ENCODE measurements around the gene IGFBP4.

Gene IGFBP4

DNA sequence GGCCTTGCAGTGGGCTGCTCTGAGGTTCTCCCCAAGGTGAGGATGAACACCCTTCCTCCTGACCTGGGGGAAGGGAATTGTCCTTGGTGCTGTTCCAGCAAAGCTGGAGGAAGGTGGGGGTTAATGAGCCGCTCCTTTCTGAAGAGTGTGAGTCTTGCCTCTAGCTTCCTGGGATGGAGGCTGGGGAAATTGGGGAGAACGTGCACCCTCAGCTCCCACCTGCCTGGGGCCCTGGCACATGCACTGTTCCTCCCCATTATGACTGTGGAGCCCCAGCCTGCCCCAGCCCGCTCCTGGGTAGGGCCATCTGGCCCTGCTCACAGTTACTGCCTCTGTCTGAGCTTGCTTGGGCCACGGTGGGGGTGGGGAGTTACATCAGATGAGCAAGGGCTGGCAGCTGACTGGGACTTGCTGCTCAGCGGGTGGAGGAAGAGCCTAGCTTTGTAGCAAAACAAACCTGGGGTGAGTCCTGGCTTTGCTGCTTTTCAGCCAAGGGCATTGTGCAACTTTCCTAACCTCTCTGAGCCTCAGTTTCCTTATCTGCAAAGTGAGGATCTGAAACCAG, 47.1 kb downstream of the IGFBP4 start:
- DNase-seq (ENCODE audit: low read depth), result no peak
- in situ Hi-C loops (cut with HindIII; ENCODE audit: low sequenced_read_pairs), result no loop called here
- H3K4me3 ChIP-seq (ENCODE audit: low read depth, low read length), result no peak overlapping the region
- TF ChIP-seq, protein P1, sequence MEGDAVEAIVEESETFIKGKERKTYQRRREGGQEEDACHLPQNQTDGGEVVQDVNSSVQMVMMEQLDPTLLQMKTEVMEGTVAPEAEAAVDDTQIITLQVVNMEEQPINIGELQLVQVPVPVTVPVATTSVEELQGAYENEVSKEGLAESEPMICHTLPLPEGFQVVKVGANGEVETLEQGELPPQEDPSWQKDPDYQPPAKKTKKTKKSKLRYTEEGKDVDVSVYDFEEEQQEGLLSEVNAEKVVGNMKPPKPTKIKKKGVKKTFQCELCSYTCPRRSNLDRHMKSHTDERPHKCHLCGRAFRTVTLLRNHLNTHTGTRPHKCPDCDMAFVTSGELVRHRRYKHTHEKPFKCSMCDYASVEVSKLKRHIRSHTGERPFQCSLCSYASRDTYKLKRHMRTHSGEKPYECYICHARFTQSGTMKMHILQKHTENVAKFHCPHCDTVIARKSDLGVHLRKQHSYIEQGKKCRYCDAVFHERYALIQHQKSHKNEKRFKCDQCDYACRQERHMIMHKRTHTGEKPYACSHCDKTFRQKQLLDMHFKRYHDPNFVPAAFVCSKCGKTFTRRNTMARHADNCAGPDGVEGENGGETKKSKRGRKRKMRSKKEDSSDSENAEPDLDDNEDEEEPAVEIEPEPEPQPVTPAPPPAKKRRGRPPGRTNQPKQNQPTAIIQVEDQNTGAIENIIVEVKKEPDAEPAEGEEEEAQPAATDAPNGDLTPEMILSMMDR (IDR thresholded peaks at IDR 0.05; ENCODE audit: low read depth, low read length, missing control alignments), result no peak

DNA sequence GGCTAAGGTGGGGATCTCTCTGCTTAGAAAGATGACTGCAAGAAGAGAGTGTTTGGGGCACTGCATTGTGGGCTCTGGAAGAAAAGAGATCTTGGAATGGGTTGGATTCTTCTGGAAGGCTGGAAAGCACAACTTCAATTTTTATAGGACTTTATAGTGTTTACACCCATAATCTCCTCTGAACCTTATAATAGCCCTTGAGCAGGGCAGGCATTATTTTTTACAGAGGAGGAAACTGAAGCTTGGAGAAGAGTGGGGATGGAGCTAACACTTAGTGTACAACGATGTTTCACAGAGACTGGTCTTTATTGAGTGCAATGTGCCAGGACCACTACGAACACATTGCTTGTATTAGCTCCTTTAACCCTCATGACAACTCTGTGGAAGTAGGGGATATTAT, 47.7 kb downstream of the IGFBP4 start:
- in situ Hi-C loops (cut with HindIII; ENCODE audit: low sequenced_read_pairs), result no loop called here
- H3K4me3 ChIP-seq (ENCODE audit: low read depth, low read length), result no peak overlapping the region

DNA sequence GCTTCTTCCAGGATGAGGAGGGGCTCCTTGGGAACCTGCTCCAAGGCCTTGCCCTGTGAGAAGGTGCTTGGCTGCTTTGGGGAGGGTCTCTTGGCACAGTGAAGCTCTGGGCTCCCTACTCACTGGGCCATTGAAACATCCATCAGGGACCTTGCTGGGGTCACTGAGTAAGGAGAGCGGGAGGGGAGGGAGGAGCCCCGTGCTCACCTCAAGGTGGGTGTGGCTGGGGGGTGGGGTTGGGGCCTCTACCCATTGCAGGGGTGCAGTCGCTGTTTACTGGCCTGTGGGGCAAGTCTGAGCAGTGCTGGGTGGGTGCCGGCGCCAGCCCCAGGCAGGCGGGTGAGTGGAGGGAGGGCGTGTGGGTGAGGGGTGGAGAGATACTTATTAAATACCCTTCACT, 48.2 kb downstream of the IGFBP4 start:
- DNase-seq (ENCODE audit: low read depth), result no peak
- H3K4me3 ChIP-seq (ENCODE audit: low read depth, low read length), result no peak overlapping the region
- in situ Hi-C loops (cut with HindIII; ENCODE audit: low sequenced_read_pairs), result no loop called here
- TF ChIP-seq, protein P1 (IDR thresholded peaks at IDR 0.05; ENCODE audit: low read depth, low read length, missing control alignments), result no peak

More for the DNA sequence above, 47.7 kb downstream of the IGFBP4 start:
- TF ChIP-seq, protein P1 (IDR thresholded peaks at IDR 0.05; ENCODE audit: low read depth, low read length, missing control alignments), result no peak
- DNase-seq (ENCODE audit: low read depth), result no peak

DNA sequence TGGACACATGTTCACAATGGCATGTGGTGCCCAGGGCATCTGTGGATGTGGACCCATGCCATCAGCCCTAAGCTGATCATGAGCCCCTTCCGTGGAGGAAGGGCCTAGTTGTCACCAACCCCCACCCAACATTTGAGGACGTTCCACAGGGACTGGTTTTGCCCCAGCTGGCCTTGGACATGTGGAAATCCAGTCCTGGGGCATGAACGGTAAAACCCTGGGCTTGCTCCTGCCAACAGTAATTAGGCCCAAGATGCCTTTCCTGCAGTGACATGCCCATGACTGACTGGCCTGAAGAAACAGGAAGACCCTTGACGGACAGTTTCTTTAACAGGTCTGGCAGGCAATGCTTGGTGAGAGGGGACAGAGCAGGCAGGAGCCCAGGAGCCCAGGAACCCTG, 50.4 kb downstream of the IGFBP4 start:
- no peak for DNase-seq (ENCODE audit: low read depth)
- no peak overlapping the region for H3K4me3 ChIP-seq (ENCODE audit: low read depth, low read length)

DNA sequence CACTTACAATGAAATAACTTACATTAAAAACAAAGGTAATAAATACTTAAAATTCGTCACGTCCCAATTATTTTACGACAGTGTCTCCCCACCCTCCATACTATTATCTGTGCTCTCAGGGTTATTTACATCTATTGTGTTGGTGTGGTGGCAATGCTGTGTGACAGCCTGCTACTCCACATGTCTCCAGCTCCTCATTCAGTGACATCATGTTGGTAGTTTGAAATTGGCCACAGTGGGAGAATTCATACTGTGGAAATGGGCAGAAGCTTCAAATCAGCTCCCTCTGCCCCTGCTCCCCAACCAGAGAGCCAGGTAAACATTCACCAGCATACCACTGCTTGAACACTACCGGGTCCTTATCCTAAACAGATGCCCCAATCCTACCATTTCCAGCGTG, 51.9 kb downstream of the IGFBP4 start:
- no peak overlapping the region for H3K4me3 ChIP-seq (ENCODE audit: low read depth, low read length)
- TF ChIP-seq, protein P1 (IDR thresholded peaks at IDR 0.05; ENCODE audit: low read depth, low read length, missing control alignments), result no peak
- DNase-seq (ENCODE audit: low read depth), result no peak
- in situ Hi-C loops (cut with HindIII; ENCODE audit: low sequenced_read_pairs), result no loop called here

More for the DNA sequence above, 50.4 kb downstream of the IGFBP4 start:
- TF ChIP-seq, protein P1 (IDR thresholded peaks at IDR 0.05; ENCODE audit: low read depth, low read length, missing control alignments), result no peak
- in situ Hi-C loops (cut with HindIII; ENCODE audit: low sequenced_read_pairs), result no loop called here

DNA sequence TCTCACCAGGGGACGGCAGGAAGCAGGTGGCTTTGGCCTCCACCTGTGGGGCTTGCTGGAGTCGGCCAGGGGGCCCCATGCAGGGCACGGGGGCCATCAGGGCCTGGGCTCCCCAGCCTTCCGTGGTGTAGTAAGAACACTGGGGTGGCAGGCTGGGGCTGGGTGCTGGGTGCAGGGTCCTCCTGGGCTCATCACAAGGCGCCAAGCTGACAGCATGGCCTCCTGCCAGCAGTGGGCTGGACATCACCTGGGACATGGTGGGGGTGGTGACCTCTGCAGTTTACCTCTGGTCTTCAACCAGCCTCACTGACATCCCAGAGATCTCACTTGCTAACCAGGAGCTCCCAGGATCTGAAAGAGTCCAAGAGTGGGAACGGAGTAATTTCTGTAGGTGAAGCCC, 52.9 kb downstream of the IGFBP4 start:
- no peak for DNase-seq (ENCODE audit: low read depth)
- TF ChIP-seq, protein P1 (IDR thresholded peaks at IDR 0.05; ENCODE audit: low read depth, low read length, missing control alignments), result no peak
- in situ Hi-C loops (cut with HindIII; ENCODE audit: low sequenced_read_pairs), result no loop called here
- no peak overlapping the region for H3K4me3 ChIP-seq (ENCODE audit: low read depth, low read length)
